ENCODE measurements around the gene OPTC. TPM values are rescaled to one million over a fixed set of nuclear protein-coding genes. Genes with fewer than 3 reads are reported as not detected.

OPTC gene
- total and polyA plus RNA-seq, 2 of the 8 experiments (the other 6 are each of a cell fraction or from before 2014, with no cell fraction given), result 1.1 to 4.0 TPM

DNA sequence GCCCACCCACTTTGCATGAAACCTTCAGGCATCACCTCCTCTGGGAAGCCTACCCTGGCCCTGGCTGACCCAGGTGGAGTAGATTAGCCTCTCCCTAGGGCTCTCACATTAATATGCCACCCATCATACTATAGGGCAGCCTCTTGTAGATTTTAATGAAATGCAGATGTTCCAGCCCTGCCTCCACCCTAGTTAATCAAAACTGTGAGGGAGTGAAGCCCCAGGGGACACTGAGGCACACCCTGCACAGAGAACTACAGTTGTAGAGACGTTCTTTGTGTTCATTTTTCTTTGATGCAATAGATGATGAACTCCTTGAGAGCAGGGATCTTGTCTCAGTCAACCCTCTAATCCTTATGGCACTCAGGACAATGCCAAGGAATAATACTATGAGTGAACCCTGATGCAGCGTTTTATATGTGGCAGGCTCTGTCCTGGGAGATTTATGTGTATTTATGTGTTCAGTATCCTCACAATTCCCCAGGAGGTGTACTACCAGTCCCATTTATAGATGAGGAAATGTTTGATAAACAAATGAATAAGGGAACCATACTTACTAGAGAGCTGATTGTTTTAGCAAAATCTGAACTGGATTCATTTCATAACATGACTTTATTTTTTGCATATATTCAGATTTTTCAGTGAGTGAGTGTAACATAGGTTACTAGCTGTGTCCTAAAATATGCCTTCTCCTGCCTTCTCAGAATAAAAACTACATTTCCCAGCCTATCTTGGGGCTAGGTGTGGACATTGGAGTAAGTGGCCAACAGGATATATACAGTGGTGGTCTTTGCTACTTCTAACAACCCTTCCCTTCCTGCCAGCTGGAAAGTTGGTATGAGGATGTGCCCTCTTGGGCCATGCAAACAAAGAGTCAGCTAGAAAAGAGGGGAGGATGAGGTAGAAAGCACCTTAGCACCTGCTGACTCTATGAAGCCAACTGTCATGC, 41.8 kb upstream of the OPTC start:
- H4K5ac ChIP-seq (ENCODE audit: insufficient read length, low read depth, low read length), result no peak overlapping the region
- H4K91ac ChIP-seq (replicated peaks; ENCODE audit: insufficient read length, low read length), result no peak overlapping the region
- no peaks in the 10 kb centered on the region for H3K79me1 ChIP-seq (ENCODE audit: low read depth, low read length)
- no peak overlapping the region for H4K8ac ChIP-seq (ENCODE audit: extremely low read depth, insufficient read depth, low read length)
- no peak overlapping the region for H3K23ac ChIP-seq (ENCODE audit: insufficient read length)
- no peak overlapping the region for H3K14ac ChIP-seq (ENCODE audit: insufficient read length)
- H3K27me3 ChIP-seq (replicated peaks in 1 of 4; ENCODE audit: control insufficient read depth in 3 of 4, extremely low read depth in 1 of 4, insufficient read depth in 3 of 4, low read length in 3 of 4), result no peaks in the 10 kb centered on the region
- no peak overlapping the region for H3K4ac ChIP-seq (replicated peaks; ENCODE audit: insufficient read length, low read depth, low read length)
- no peak overlapping the region for H3K56ac ChIP-seq (replicated peaks; ENCODE audit: insufficient read length, low read depth, low read length)
- no peak overlapping the region for H3K18ac ChIP-seq (ENCODE audit: extremely low read depth, low read length)
- CTCF ChIA-PET (ENCODE audit: partially characterized antibody), result interaction anchor here (0.9 to 5.6 kb wide), 13 partner anchors 10 to 191 kb away, joined by 3 to 72 read pairs (median 5); no protein-coding TSS in a partner anchor
- no peak overlapping the region for H3K9ac ChIP-seq (replicated peaks in 1 of 4; ENCODE audit: extremely low read depth in 1 of 4, low read depth in 3 of 4, low read length in 3 of 4)
- DNase-seq (ENCODE audit: low read depth in 1 of 2, low spot score in 2 of 2), result no peak
- no peak overlapping the region for H2AFZ ChIP-seq (ENCODE audit: low read length)
- no peak overlapping the region for H2AK5ac ChIP-seq (ENCODE audit: low read depth, low read length)
- no peak overlapping the region for H2BK5ac ChIP-seq (ENCODE audit: low read depth, low read length)
- H3K27ac ChIP-seq (ENCODE audit: low read depth, low read length), result no peak overlapping the region
- H3K36me3 ChIP-seq (ENCODE audit: control insufficient read depth in 2 of 4, insufficient read depth in 4 of 4, low read length in 3 of 4), result no peaks in the 10 kb centered on the region
- no peak overlapping the region for H2BK20ac ChIP-seq (ENCODE audit: low read length)
- H3K23me2 ChIP-seq (ENCODE audit: low read depth, low read length), result no peaks in the 10 kb centered on the region
- no peak overlapping the region for H3K4me3 ChIP-seq (ENCODE audit: extremely low read depth in 1 of 4, insufficient read depth in 2 of 4, low read depth in 3 of 4, low read length in 4 of 4)
- POLR2A ChIA-PET (ENCODE audit: partially characterized antibody), result no interaction called here
- H2BK15ac ChIP-seq (ENCODE audit: low read length), result no peak overlapping the region
- H2BK12ac ChIP-seq (ENCODE audit: low read depth, low read length), result no peak overlapping the region
- no peak overlapping the region for H2BK120ac ChIP-seq (replicated peaks; ENCODE audit: low read depth, low read length)
- 88% methylated on average over 2 of the region's 2 CpGs; no CpG with 5 or more reads in 1 of the 2 experiments for WGBS, 2 experiments (ENCODE audit: extremely low coverage in 1 of 2, insufficient coverage in 1 of 2, insufficient read length in 1 of 2, insufficient replicate concordance in 2 of 2, low coverage in 1 of 2, low lambda C conversion rate in 2 of 2, missing lambda C conversion rate in 1 of 2)
- H3K9me3 ChIP-seq (ENCODE audit: insufficient read depth in 2 of 2, low read depth in 1 of 2, low read length in 1 of 2), result no peaks in the 10 kb centered on the region
- H3K4me1 ChIP-seq (replicated peaks in 1 of 4; ENCODE audit: control insufficient read depth in 3 of 4, insufficient read depth in 4 of 4, low read length in 3 of 4), result peaks cover 0 to 2% (median 0%) of the 10 kb centered on the region in 4 experiments; a peak in 2 of 7 replicates
- no peak for FAIRE-seq
- H4K20me1 ChIP-seq (replicated peaks in 1 of 2; ENCODE audit: control insufficient read depth in 1 of 2, insufficient read depth in 2 of 2, low read length in 2 of 2), result no peaks in the 10 kb centered on the region
- H3K4me2 ChIP-seq (ENCODE audit: insufficient read depth in 1 of 2, low read depth in 2 of 2, low read length in 2 of 2), result no peak overlapping the region
- no peaks in the 10 kb centered on the region for H3K79me2 ChIP-seq (ENCODE audit: control insufficient read depth in 1 of 2, insufficient read depth in 2 of 2, low read length in 2 of 2)
- TF ChIP-seq, protein P1, sequence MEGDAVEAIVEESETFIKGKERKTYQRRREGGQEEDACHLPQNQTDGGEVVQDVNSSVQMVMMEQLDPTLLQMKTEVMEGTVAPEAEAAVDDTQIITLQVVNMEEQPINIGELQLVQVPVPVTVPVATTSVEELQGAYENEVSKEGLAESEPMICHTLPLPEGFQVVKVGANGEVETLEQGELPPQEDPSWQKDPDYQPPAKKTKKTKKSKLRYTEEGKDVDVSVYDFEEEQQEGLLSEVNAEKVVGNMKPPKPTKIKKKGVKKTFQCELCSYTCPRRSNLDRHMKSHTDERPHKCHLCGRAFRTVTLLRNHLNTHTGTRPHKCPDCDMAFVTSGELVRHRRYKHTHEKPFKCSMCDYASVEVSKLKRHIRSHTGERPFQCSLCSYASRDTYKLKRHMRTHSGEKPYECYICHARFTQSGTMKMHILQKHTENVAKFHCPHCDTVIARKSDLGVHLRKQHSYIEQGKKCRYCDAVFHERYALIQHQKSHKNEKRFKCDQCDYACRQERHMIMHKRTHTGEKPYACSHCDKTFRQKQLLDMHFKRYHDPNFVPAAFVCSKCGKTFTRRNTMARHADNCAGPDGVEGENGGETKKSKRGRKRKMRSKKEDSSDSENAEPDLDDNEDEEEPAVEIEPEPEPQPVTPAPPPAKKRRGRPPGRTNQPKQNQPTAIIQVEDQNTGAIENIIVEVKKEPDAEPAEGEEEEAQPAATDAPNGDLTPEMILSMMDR (IDR thresholded peaks at IDR 0.05; ENCODE audit: control extremely low read depth in 1 of 3, insufficient read depth in 1 of 3, low read depth in 1 of 3, low read length in 3 of 3), result no peak
- no peak for TF ChIP-seq ASH2L (IDR thresholded peaks at IDR 0.05; ENCODE audit: low read length)
- no peak for TF ChIP-seq KDM4A (IDR thresholded peaks at IDR 0.05; ENCODE audit: low read depth, low read length, severe bottlenecking)
- TF ChIP-seq, protein P2, sequence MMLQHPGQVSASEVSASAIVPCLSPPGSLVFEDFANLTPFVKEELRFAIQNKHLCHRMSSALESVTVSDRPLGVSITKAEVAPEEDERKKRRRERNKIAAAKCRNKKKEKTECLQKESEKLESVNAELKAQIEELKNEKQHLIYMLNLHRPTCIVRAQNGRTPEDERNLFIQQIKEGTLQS (IDR thresholded peaks at IDR 0.05; ENCODE audit: insufficient read depth, low read depth, low read length), result no peak
- no peak for TF ChIP-seq TAF7 (optimal IDR thresholded peaks at IDR 0.05; ENCODE audit: borderline replicate concordance, low read depth, low read length)
- no peak for TF ChIP-seq GABPA (IDR thresholded peaks at IDR 0.05; ENCODE audit: borderline replicate concordance, insufficient read depth, low read length)
- TF ChIP-seq SP1 (IDR thresholded peaks at IDR 0.05; ENCODE audit: low read depth, low read length), result no peak
- no peak for TF ChIP-seq ZNF274 (IDR thresholded peaks at IDR 0.05; ENCODE audit: borderline replicate concordance, extremely low read depth, low read length)
